NCI-H510A (cell line): ENCODE results near the gene CEP83.
"Not testable (repeated sequence)": the region's sequence is repeated elsewhere in the genome, so short reads cannot be mapped to it uniquely, and the experiment has no call there.

Experiments
- DNase-seq: peaks from one replicate; lab custom pipeline; 2025; lab: John Stamatoyannopoulos, UW

The CEP83 gene

GRCh38 chr12:94377599-94377998 lies 82.1 kb downstream of the CEP83 start:
- no peak for DNase-seq

GRCh38 chr12:94374124-94374523 lies 85.5 kb downstream of the CEP83 start:
- no peak for DNase-seq

GRCh38 chr12:94372461-94372860 lies 87.2 kb downstream of the CEP83 start:
- DNase-seq: no peak

- no peak for DNase-seq
Measured at GRCh38 chr12:94362653-94363052, 97.0 kb downstream of the CEP83 start.

- no peak for DNase-seq
Measured at GRCh38 chr12:94359761-94360160, 99.9 kb downstream of the CEP83 start.

- no peak for DNase-seq
Measured at GRCh38 chr12:94353130-94353529, 106.5 kb downstream of the CEP83 start.

GRCh38 chr12:94340573-94340972 lies 119.1 kb downstream of the CEP83 start:
- DNase-seq: no peak

GRCh38 chr12:94338006-94338794 lies 121.5 kb downstream of the CEP83 start:
- no peak for DNase-seq

GRCh38 chr12:94336211-94336925 lies 123.3 kb downstream of the CEP83 start:
- no peak for DNase-seq

GRCh38 chr12:94333396-94333795 lies 126.3 kb downstream of the CEP83 start:
- DNase-seq: no peak

GRCh38 chr12:94329366-94329765 lies 130.3 kb downstream of the CEP83 start:
- no peak for DNase-seq

- no peak for DNase-seq
Measured at GRCh38 chr12:94327809-94328208, 131.9 kb downstream of the CEP83 start.

GRCh38 chr12:94326727-94327126 lies 132.9 kb downstream of the CEP83 start:
- no peak for DNase-seq

- no peak for DNase-seq
Measured at GRCh38 chr12:94326234-94326633, 133.4 kb downstream of the CEP83 start.

GRCh38 chr12:94322346-94322745 lies 137.3 kb downstream of the CEP83 start:
- DNase-seq: no peak

- DNase-seq: no peak
Measured at GRCh38 chr12:94320109-94320508, 139.6 kb downstream of the CEP83 start.

- DNase-seq: no peak
Measured at GRCh38 chr12:94318181-94318580, 141.5 kb downstream of the CEP83 start.

GRCh38 chr12:94316600-94316999 lies 143.1 kb downstream of the CEP83 start:
- DNase-seq: not testable (repeated sequence)

GRCh38 chr12:94312378-94312777 lies 147.3 kb downstream of the CEP83 start:
- no peak for DNase-seq

GRCh38 chr12:94309373-94309772 lies 150.3 kb downstream of the CEP83 start:
- DNase-seq: no peak

GRCh38 chr12:94308612-94309011 lies 151.1 kb downstream of the CEP83 start:
- no peak for DNase-seq

GRCh38 chr12:94305130-94305957 lies 154.3 kb downstream of the CEP83 start:
- DNase-seq: peak; percentile 78
